SK-N-SH treated with all-trans-retinoic acid at 6 μM for 48 hours (cell line): ENCODE measurements around the gene PRSS33.

Source experiments
- BACH2 ChIP-seq: fragments of 250-450 bp; sonication (Bioruptor Pico); IDR thresholded peaks from 2 replicates; pipeline ENCODE4 v1.9.0; 2021; ENCODE audit warnings: mild to moderate bottlenecking, borderline replicate concordance
- OSR1 ChIP-seq: fragments of 250-450 bp; sonication (Bioruptor Pico); IDR thresholded peaks from 2 replicates; pipeline ENCODE4 v1.8.0; 2022; ENCODE audit warnings: moderate library complexity, mild to moderate bottlenecking, inconsistent platforms
- PATZ1 ChIP-seq: fragments of 250-450 bp; sonication (Bioruptor Pico); IDR thresholded peaks from 2 replicates; pipeline ENCODE4 v1.8.0; 2020; ENCODE audit warnings: mild to moderate bottlenecking, moderate library complexity, borderline replicate concordance
- POU6F1 ChIP-seq: fragments of 250-450 bp; sonication (Bioruptor Pico); IDR thresholded peaks from 2 replicates; pipeline ENCODE4 v1.8.0; 2021; ENCODE audit warnings: low read depth, mild to moderate bottlenecking, moderate library complexity, borderline replicate concordance
- PPARA ChIP-seq: fragments of 250-450 bp; sonication (Bioruptor Pico); IDR thresholded peaks from 2 replicates; pipeline ENCODE4 v1.5.0; 2020; ENCODE audit warnings: mild to moderate bottlenecking, borderline replicate concordance
- RARB ChIP-seq: fragments of 250-450 bp; sonication (Bioruptor Pico); IDR thresholded peaks from 2 replicates; pipeline ENCODE4 v1.8.0; 2021; ENCODE audit warnings: mild to moderate bottlenecking, moderate library complexity
- ZFP3 ChIP-seq: fragments of 250-450 bp; sonication (Bioruptor Pico); IDR thresholded peaks from 2 replicates; pipeline ENCODE4 v1.5.0; 2020; ENCODE audit warnings: mild to moderate bottlenecking, moderate library complexity
- ZFP30 ChIP-seq: fragments of 450-650 bp; formaldehyde crosslinking; IDR thresholded peaks from 2 replicates; pipeline ENCODE4 v1.5.0; 2022; ENCODE audit warnings: mild to moderate bottlenecking, moderate library complexity
- ZNF565 ChIP-seq: fragments of 450-650 bp; formaldehyde crosslinking; conservative IDR thresholded peaks from 2 replicates; pipeline ENCODE4 v1.5.0; 2020; ENCODE audit warnings: low read depth, mild to moderate bottlenecking, moderate library complexity
- ZNF70 ChIP-seq: fragments of 450-650 bp; formaldehyde crosslinking; IDR thresholded peaks from 2 replicates; pipeline ENCODE4 v1.5.0; 2020; ENCODE audit warnings: mild to moderate bottlenecking, moderate library complexity

GRCh38 chr16:2808181-2808580, 20.8 kb upstream of the PRSS33 start:
- TF ChIP-seq POU6F1 (CRISPR knock-in tag) = no peak
- TF ChIP-seq OSR1 (CRISPR knock-in tag) = no peak
- no peak for TF ChIP-seq BACH2 (CRISPR knock-in tag)
- TF ChIP-seq ZNF70 (CRISPR knock-in tag) = no peak
- TF ChIP-seq ZFP30 = no peak
- no peak for TF ChIP-seq PPARA (CRISPR knock-in tag)
- no peak for TF ChIP-seq ZFP3 (CRISPR knock-in tag)
- TF ChIP-seq PATZ1 (CRISPR knock-in tag) = no peak
- no peak for TF ChIP-seq RARB
- TF ChIP-seq ZNF565 (CRISPR knock-in tag) = no peak
